ENCODE data around the gene AKIRIN2. TPM values are rescaled to one million over a fixed set of nuclear protein-coding genes. Genes with fewer than 3 reads are reported as not detected.
"Not testable (repeated sequence)": the region's sequence is repeated elsewhere in the genome, so short reads cannot be mapped to it uniquely, and the experiment has no call there.

Gene AKIRIN2
- total and polyA plus RNA-seq, 9 of the 15 experiments (the other 6 are each of a cell fraction or from before 2014, with no cell fraction given): 5.8 to 63.9 (median 28.1) TPM

DNA sequence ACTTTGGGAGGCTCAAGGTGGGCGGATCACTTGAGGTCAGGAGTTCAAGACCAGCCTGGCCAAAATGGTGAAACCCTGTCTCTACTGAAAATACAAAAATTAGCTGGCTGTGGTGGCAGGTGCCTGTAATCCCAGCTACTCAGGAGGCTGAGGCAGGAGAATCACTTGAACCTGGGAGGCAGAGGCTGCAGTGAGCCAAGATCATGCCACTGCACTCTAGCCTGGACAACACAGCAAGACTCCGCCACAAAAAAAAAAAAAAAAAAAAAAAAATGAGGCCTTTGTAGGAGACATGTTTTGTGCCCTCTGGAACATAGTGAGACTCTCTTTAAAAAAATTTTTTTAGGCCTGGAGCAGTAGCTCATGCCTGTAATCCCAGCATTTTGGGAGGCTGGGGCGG, 10.7 kb upstream of the AKIRIN2 start:
- H3K4me2 ChIP-seq (ENCODE audit: insufficient read depth, low read length); FAIRE-seq; intact Hi-C loops (cut with micrococcal nuclease); BruUV-seq (replicated peaks); H3K36me3 ChIP-seq (ENCODE audit: control insufficient read depth, insufficient read depth, low read length); H3K4me3 ChIP-seq; H3K9ac ChIP-seq (ENCODE audit: insufficient read depth in 1 of 2, low read depth in 2 of 2, low read length in 2 of 2); H3K9me1 ChIP-seq (ENCODE audit: control insufficient read depth, insufficient read depth, low read length); DNase-seq (ENCODE audit: extremely low read depth in 1 of 4, low spot score in 3 of 4); H3K79me2 ChIP-seq (ENCODE audit: control insufficient read depth, insufficient read depth, low read length); H3K27ac ChIP-seq (ENCODE audit: extremely low read depth, low read depth, low read length); H3K9me3 ChIP-seq (replicated peaks; ENCODE audit: control insufficient read depth, insufficient read depth, low read depth, low read length); ATAC-seq; H2AFZ ChIP-seq (ENCODE audit: low read depth, low read length); H4K20me1 ChIP-seq (replicated peaks; ENCODE audit: control insufficient read depth, insufficient read depth, low read length); in situ Hi-C loops (cut with MboI); CTCF ChIA-PET (ENCODE audit: low intra/inter-chr PET ratio); H3K4me1 ChIP-seq (replicated peaks in 1 of 2; ENCODE audit: control insufficient read depth in 2 of 2, insufficient read depth in 2 of 2, low read length in 2 of 2); H3K27me3 ChIP-seq (ENCODE audit: control insufficient read depth in 2 of 2, insufficient read depth in 2 of 2, low read length in 2 of 2): not testable (repeated sequence)
- POLR2A ChIA-PET: interaction anchor here (0.6 kb wide), 1 partner anchor 52 kb away, joined by 5 read pairs; no protein-coding TSS in a partner anchor
- TF ChIP-seq ZNF121 (CRISPR knock-in tag; conservative IDR thresholded peaks at IDR 0.05): peak; percentile 79
- 59% methylated on average over 2 of the region's 3 CpGs for WGBS (ENCODE audit: insufficient coverage, low coverage, missing lambda C conversion rate)

DNA sequence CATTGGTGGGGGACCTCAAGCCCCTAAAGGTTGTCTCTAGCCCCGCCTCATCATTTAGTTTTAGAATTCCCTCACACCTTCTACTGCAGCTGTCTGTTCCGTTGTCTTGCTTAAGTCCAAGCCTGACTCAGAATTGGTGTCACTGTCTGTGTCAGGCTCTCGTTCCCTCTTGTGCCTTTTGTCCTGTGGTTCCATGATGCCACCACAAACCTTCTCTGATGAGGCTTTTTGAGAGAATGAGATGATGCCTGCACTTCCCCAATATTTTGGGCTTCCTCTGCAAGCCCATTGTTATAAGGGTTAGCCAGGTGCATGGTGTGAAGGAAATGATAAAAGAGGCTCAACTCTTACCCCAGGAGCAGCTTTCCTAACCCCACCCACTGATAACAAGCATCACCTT, 8.1 kb upstream of the AKIRIN2 start:
- H3K4me2 ChIP-seq (ENCODE audit: insufficient read depth, low read length): no peak overlapping the region
- TF ChIP-seq CBFA2T3 (IDR thresholded peaks at IDR 0.05): peak; percentile 15; the same call in 1 of the 2 replicates
- TF ChIP-seq CSDE1 (IDR thresholded peaks at IDR 0.05): no peak
- H4K20me1 ChIP-seq (replicated peaks; ENCODE audit: control insufficient read depth, insufficient read depth, low read length): no peaks in the 10 kb centered on the region
- no peaks in the 10 kb centered on the region for H3K36me3 ChIP-seq (ENCODE audit: control insufficient read depth, insufficient read depth, low read length)
- in situ Hi-C loops (cut with MboI) (no loop called here), intact Hi-C loops (cut with micrococcal nuclease) (no loop called here)
- no peaks in the 10 kb centered on the region for H3K27me3 ChIP-seq (ENCODE audit: control insufficient read depth in 2 of 2, insufficient read depth in 2 of 2, low read length in 2 of 2)
- H3K4me1 ChIP-seq (replicated peaks in 1 of 2; ENCODE audit: control insufficient read depth in 2 of 2, insufficient read depth in 2 of 2, low read length in 2 of 2): peaks cover 0 to 7% of the 10 kb centered on the region in 2 experiments; a peak in 3 of 5 replicates
- H3K27ac ChIP-seq (ENCODE audit: extremely low read depth, low read depth, low read length): no peak overlapping the region
- no peaks in the 10 kb centered on the region for H3K9me1 ChIP-seq (ENCODE audit: control insufficient read depth, insufficient read depth, low read length)
- FAIRE-seq (no peak), ATAC-seq (no peak; the same call in 2 of the 3 replicates), DNase-seq (ENCODE audit: extremely low read depth in 1 of 4, low spot score in 3 of 4) (no peak)
- no peak overlapping the region for H3K4me3 ChIP-seq
- H3K9me3 ChIP-seq (replicated peaks; ENCODE audit: control insufficient read depth, insufficient read depth, low read depth, low read length): no peaks in the 10 kb centered on the region
- no peaks in the 10 kb centered on the region for H3K79me2 ChIP-seq (ENCODE audit: control insufficient read depth, insufficient read depth, low read length)
- no peak overlapping the region for H3K9ac ChIP-seq (ENCODE audit: insufficient read depth in 1 of 2, low read depth in 2 of 2, low read length in 2 of 2)
- CTCF ChIA-PET (ENCODE audit: low intra/inter-chr PET ratio): no interaction called here
- WGBS (ENCODE audit: insufficient coverage, low coverage, missing lambda C conversion rate): 17% methylated on average over 3 of the region's 3 CpGs
- POLR2A ChIA-PET: no interaction called here
- BruUV-seq (replicated peaks): no TSS peak
- no peak overlapping the region for H2AFZ ChIP-seq (ENCODE audit: low read depth, low read length)
